ENCODE results near the gene PLP1. TPM values are rescaled to one million over a fixed set of nuclear protein-coding genes. Genes with fewer than 3 reads are reported as not detected.
"Not testable (repeated sequence)": the region's sequence is repeated elsewhere in the genome, so short reads cannot be mapped to it uniquely, and the experiment has no call there.

Gene PLP1
- total RNA-seq, 1 donor from 2014 or later = 0.59 TPM

DNA sequence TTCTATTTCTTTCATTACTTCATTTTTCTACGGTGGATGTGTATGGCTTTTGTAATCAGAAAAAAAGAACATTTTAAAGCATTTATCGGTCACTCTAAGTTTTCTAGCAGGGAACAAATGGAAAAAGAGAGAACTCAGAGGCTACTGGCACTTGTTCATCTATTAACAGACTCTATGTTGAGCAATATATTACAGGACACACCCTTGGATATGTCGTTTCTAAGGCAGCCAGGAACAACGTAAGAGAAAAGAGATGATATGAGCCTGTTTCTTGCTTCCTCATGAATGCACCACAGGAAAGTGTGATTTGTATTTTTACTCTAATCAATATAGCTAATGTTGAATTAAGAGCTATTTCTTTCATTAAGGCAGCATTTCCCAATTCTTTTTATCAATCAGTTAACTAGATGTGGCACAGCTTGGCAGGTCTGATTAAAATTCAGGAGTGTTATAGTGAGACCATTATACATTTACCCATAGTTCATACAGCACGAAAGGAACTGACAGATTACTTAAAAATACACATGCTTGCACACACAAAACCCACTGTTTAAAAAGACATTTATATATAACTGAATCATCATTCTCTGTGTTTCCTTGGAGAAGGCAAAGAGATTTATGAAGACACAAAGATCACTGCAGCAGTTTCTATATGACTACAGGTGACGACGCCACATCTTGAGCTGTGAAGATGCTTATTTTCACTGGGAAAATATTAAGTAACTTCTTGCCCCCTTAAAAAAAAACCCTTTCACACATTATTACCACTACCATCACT, 42.4 kb downstream of the PLP1 start:
- DNase-seq = no peak
- no peaks in the 10 kb centered on the region for H3K9me3 ChIP-seq
- no peak overlapping the region for H3K27ac ChIP-seq
- no peak overlapping the region for H3K4me3 ChIP-seq
- H3K4me1 ChIP-seq = no peaks in the 10 kb centered on the region
- TF ChIP-seq, protein P1, sequence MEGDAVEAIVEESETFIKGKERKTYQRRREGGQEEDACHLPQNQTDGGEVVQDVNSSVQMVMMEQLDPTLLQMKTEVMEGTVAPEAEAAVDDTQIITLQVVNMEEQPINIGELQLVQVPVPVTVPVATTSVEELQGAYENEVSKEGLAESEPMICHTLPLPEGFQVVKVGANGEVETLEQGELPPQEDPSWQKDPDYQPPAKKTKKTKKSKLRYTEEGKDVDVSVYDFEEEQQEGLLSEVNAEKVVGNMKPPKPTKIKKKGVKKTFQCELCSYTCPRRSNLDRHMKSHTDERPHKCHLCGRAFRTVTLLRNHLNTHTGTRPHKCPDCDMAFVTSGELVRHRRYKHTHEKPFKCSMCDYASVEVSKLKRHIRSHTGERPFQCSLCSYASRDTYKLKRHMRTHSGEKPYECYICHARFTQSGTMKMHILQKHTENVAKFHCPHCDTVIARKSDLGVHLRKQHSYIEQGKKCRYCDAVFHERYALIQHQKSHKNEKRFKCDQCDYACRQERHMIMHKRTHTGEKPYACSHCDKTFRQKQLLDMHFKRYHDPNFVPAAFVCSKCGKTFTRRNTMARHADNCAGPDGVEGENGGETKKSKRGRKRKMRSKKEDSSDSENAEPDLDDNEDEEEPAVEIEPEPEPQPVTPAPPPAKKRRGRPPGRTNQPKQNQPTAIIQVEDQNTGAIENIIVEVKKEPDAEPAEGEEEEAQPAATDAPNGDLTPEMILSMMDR (IDR thresholded peaks at IDR 0.05) = no peak
- ATAC-seq = no peak
- H3K27me3 ChIP-seq (ENCODE audit: low read depth) = no peaks in the 10 kb centered on the region
- no peaks in the 10 kb centered on the region for H3K36me3 ChIP-seq
- intact Hi-C loops (cut with DNase I) = no loop called here

DNA sequence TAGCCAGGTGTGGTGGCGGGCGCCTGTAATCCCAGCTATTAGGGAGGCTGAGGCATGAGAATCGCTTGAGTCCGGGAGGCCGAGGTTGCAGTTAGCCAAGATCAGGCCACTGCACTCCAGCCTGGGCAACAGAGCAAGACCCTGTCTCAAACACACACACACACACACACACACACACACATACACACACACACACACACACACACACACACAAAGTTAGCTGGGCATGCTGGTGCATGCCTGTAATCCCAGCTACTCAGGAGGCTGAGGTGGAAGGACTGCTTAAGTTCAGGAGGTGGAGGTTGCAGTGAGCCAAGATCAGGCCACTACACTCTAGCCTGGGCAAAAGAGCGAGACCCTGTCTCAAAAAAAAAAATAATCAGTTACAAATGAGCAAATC, 44.2 kb downstream of the PLP1 start:
- H3K4me3 ChIP-seq; H3K4me1 ChIP-seq; H3K27me3 ChIP-seq (ENCODE audit: low read depth); H3K9me3 ChIP-seq; DNase-seq; ATAC-seq; H3K36me3 ChIP-seq; H3K27ac ChIP-seq: not testable (repeated sequence)
- intact Hi-C loops (cut with DNase I) = loop anchor here (10.0 kb wide), 1 partner anchor 286 kb away; no protein-coding TSS in a partner anchor

DNA sequence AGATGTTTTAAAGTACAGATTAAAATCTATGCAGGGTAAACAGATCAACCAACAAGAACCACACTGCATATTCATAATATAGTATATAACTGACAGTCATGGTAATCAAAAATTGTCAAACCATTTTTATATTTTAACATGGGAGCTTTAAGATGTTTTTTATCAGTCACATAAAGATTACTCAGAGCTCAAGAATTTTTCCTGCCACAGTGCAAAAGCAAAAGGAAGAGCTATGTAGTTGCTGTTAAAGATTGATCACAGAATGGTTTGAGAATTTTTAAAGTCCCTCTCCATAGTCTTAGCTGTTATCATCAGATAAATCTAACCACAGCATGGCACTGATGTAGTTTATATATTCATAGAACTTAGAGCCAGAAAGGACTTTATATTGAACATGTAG, 47.0 kb downstream of the PLP1 start:
- no peak for ATAC-seq
- intact Hi-C loops (cut with DNase I) = loop anchor here (10.0 kb wide), 1 partner anchor 289 kb away; no protein-coding TSS in a partner anchor

DNA sequence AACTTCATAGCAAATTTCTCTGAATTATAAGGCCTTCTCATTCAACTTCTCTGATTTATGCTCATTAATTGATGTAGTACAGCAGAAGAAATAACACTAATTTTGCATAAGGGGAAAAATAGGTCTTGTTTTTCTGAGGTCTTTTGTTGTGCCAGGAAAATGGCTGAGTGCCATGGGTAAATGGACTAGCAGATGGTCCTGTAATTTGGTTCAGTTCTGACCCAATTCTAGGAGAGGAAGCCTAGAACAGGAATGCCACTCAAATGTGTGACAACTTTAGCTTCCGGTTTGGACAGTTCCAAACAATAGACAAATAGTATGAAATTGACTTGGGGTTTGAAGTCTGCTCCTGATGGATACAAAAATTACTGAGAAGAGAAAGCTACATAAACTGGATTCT, 49.2 kb downstream of the PLP1 start:
- no peaks in the 10 kb centered on the region for H3K36me3 ChIP-seq
- H3K27me3 ChIP-seq (ENCODE audit: low read depth) = no peaks in the 10 kb centered on the region
- TF ChIP-seq, protein P1 (IDR thresholded peaks at IDR 0.05) = no peak
- H3K4me1 ChIP-seq = no peaks in the 10 kb centered on the region
- H3K27ac ChIP-seq = no peak overlapping the region
- no peaks in the 10 kb centered on the region for H3K9me3 ChIP-seq
- DNase-seq (no peak), ATAC-seq (no peak)
- no peak overlapping the region for H3K4me3 ChIP-seq
- intact Hi-C loops (cut with DNase I) = loop anchor here (10.0 kb wide), 1 partner anchor 291 kb away; no protein-coding TSS in a partner anchor

More for the DNA sequence above, 47.0 kb downstream of the PLP1 start:
- H3K27me3 ChIP-seq (ENCODE audit: low read depth) = no peaks in the 10 kb centered on the region
- H3K4me1 ChIP-seq = no peaks in the 10 kb centered on the region
- DNase-seq = no peak
- no peak overlapping the region for H3K4me3 ChIP-seq
- TF ChIP-seq, protein P1 (IDR thresholded peaks at IDR 0.05) = no peak
- H3K27ac ChIP-seq = no peak overlapping the region
- H3K9me3 ChIP-seq = no peaks in the 10 kb centered on the region
- no peaks in the 10 kb centered on the region for H3K36me3 ChIP-seq

DNA sequence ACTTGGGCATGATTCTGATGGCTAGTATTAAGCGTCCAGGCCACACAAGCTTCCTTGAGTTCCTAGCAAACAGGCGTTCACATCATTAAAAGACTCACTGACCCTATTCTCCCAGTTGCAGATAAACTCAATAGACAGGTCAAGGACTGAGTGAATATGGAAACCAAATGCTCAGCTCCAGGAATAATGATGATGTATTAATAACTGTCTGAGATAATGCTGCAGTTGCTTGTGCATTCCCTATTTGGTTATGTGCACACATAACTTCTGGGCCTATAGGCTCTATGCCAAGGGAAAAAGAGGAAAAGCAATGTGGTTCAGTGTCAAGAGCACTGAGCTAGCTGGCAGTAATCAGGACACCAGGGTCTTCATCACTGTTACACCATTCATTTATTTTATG, 51.9 kb downstream of the PLP1 start:
- TF ChIP-seq, protein P1 (IDR thresholded peaks at IDR 0.05) = no peak
- H3K4me1 ChIP-seq = no peaks in the 10 kb centered on the region
- no peaks in the 10 kb centered on the region for H3K36me3 ChIP-seq
- no peak overlapping the region for H3K27ac ChIP-seq
- no peak overlapping the region for H3K4me3 ChIP-seq
- intact Hi-C loops (cut with DNase I) = loop anchor here (10.0 kb wide), 1 partner anchor 294 kb away; no protein-coding TSS in a partner anchor
- no peak for DNase-seq
- H3K9me3 ChIP-seq = no peaks in the 10 kb centered on the region
- no peak for ATAC-seq
- no peaks in the 10 kb centered on the region for H3K27me3 ChIP-seq (ENCODE audit: low read depth)

DNA sequence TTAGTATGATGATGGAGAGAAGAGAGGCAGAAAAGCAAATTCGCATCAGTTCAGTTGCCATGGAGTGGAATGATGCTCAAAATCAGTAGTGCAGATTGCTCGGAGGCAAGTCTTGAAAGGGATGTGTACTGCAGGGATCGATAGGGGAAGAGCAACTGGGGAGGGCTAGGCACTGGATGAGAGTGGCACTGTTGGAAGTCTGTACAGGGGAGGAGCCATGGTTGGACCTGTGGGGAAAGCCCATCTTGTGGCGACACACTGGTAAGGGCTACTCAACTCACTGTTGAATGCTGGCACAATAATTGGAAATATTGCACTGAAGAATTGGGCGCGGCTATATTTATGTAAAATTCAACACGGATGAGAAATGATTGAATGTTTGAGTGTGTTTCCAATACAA, 54.2 kb downstream of the PLP1 start:
- DNase-seq (no peak), ATAC-seq (no peak)
- Histone ChIP-seq H3K9me3 (no peaks in the 10 kb centered on the region), H3K36me3 (no peaks in the 10 kb centered on the region), H3K27me3 (ENCODE audit: low read depth) (no peaks in the 10 kb centered on the region), H3K4me1 (no peaks in the 10 kb centered on the region), H3K4me3 (no peak overlapping the region), H3K27ac (no peak overlapping the region)
- TF ChIP-seq, protein P1 (IDR thresholded peaks at IDR 0.05) = no peak
- intact Hi-C loops (cut with DNase I) = no loop called here
